ENCODE results near the gene MIER3.

DNA sequence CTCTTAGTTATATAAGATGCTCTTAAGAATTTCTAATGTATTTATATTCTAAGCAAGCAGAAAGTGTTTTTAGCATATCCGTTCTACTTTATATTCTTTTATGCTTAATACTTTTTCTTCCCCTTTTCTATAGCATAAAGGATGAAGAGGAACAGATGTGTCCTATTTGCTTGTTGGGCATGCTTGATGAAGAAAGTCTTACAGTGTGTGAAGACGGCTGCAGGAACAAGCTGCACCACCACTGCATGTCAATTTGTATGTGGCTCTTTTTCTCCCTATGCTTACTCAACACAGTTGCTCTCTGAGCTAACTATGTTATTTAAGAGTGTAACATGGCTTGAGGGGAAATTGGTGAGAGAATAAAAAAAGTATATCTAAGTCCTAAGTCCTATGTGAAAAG lies 80.1 kb downstream of the MIER3 start:
- TF ChIP-seq, protein P1, sequence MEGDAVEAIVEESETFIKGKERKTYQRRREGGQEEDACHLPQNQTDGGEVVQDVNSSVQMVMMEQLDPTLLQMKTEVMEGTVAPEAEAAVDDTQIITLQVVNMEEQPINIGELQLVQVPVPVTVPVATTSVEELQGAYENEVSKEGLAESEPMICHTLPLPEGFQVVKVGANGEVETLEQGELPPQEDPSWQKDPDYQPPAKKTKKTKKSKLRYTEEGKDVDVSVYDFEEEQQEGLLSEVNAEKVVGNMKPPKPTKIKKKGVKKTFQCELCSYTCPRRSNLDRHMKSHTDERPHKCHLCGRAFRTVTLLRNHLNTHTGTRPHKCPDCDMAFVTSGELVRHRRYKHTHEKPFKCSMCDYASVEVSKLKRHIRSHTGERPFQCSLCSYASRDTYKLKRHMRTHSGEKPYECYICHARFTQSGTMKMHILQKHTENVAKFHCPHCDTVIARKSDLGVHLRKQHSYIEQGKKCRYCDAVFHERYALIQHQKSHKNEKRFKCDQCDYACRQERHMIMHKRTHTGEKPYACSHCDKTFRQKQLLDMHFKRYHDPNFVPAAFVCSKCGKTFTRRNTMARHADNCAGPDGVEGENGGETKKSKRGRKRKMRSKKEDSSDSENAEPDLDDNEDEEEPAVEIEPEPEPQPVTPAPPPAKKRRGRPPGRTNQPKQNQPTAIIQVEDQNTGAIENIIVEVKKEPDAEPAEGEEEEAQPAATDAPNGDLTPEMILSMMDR (IDR thresholded peaks at IDR 0.05): no peak
- TF ChIP-seq POLR2A (IDR thresholded peaks at IDR 0.05): no peak

Measured in Peyer's patch (tissue), 4 donors.